Naive B cell (primary cell): ENCODE measurements around the gene RBMS1. TPM values are rescaled to one million over a fixed set of nuclear protein-coding genes. Genes with fewer than 3 reads are reported as not detected.
A peak's percentile ranks its signal among the peaks of the same experiment; 100 is the strongest.

Experiments
- ATAC-seq, 2 donors: fragments of 150-1000 bp; cut with Tn5 transposase; 2 replicates each; pipeline ENCODE4 v1.10.0; 2021; ENCODE audit warnings: low read depth in 2 of 2, mild to moderate bottlenecking in 2 of 2, moderate library complexity in 2 of 2
- DNase-seq: peaks from one replicate; pipeline ENCODE4 v3.0.0; 2022
- H3K27ac Mint-ChIP-seq, 6 donors: one replicate each; pipeline ENCODE4 v1.8.0; 2020 to 2022; ENCODE audit warnings: mild to moderate bottlenecking in 6 of 6, mixed read lengths in 6 of 6, moderate library complexity in 5 of 6, inconsistent platforms in 2 of 6
- H3K27me3 Mint-ChIP-seq, 3 donors: one replicate each; pipeline ENCODE4 v1.8.0; 2021 to 2022; ENCODE audit warnings: mixed read lengths in 3 of 3, mild to moderate bottlenecking in 1 of 3
- H3K36me3 Mint-ChIP-seq, 2 donors: one replicate each; pipeline ENCODE4 v1.8.0; 2020 to 2022; ENCODE audit warnings: mixed read lengths in 2 of 2, inconsistent platforms in 1 of 2, mild to moderate bottlenecking in 1 of 2
- H3K4me1 Mint-ChIP-seq, 3 donors: one replicate each; pipeline ENCODE4 v1.8.0; 2020 to 2022; ENCODE audit warnings: mixed read lengths in 3 of 3, inconsistent platforms in 1 of 3, mild to moderate bottlenecking in 1 of 3, moderate library complexity in 1 of 3
- H3K4me3 Mint-ChIP-seq, 8 donors: one replicate each; pipeline ENCODE4 v1.8.0; 2020 to 2022; ENCODE audit warnings: mild to moderate bottlenecking in 8 of 8, mixed read lengths in 8 of 8, moderate library complexity in 8 of 8, inconsistent platforms in 2 of 8
- H3K9me3 Mint-ChIP-seq, 7 donors: one replicate each; pipeline ENCODE4 v1.8.0; 2020 to 2022; ENCODE audit warnings: mixed read lengths in 7 of 7, mild to moderate bottlenecking in 5 of 7, inconsistent platforms in 2 of 7, moderate library complexity in 1 of 7
- polyA plus RNA-seq, 6 donors: library from polyadenylated mRNA; unstranded; fragments of 300-500 nt; fragmentation: Illumina TruSeq; gene quantifications; one replicate each; pipeline ENCODE4 v1.2.3, GENCODE V29; 2021; ENCODE audit warnings: low read depth in 6 of 6

RBMS1 gene
- polyA plus RNA-seq, 6 donors from 2014 or later = 40.1 to 89.0 (median 49.9) TPM

DNA sequence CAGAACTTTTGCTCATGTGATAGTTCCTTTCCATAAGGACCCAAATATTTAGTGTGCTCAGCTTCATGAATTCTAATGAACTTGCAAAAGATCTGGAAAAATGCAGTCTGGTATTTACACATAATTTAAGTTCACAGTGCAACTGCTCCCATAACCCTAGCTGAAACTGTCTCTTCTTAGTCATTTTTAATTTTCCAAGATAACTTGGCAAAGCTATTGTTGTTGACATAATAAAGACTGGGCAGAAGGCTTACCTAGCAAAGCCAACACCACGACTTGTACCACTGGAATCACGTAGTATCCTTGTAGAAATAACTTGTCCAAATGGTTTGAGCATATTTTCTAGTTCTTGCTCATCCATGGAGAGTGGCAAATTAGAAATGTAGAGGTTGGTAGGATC, 190.5 kb downstream of the RBMS1 start:
- H3K4me3 Mint-ChIP-seq = no peak overlapping the region
- peaks cover 29 to 30% of the 10 kb centered on the region in 2 donors for H3K36me3 Mint-ChIP-seq
- no peaks in the 10 kb centered on the region for H3K27me3 Mint-ChIP-seq
- no peak for DNase-seq
- no peak for ATAC-seq
- no peaks in the 10 kb centered on the region for H3K9me3 Mint-ChIP-seq
- no peak overlapping the region for H3K27ac Mint-ChIP-seq
- H3K4me1 Mint-ChIP-seq = peaks cover 0 to 5% (median 0%) of the 10 kb centered on the region in 3 donors

DNA sequence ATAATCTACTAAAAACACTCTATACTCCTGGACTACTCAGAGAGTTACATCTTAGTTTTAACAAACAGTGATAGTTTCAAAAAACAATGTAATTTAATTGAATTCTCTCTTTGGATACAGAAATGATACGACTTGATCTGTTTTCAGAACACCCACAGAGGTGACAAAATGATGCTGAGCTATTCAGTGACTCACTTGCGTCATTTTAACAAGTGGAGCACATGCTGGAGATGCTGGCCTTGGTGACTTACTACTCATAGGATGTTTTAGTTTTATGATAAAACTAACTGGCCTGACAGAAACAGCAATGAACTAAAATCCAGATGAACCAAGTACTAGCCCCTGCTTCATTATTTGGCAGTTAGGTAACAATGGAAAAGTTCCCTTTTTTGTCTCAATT, 192.2 kb downstream of the RBMS1 start:
- peaks cover 44 to 47% of the 10 kb centered on the region in 2 donors for H3K36me3 Mint-ChIP-seq
- H3K9me3 Mint-ChIP-seq = no peaks in the 10 kb centered on the region
- H3K4me3 Mint-ChIP-seq = no peak overlapping the region
- no peaks in the 10 kb centered on the region for H3K27me3 Mint-ChIP-seq
- peaks cover 0 to 6% (median 0%) of the 10 kb centered on the region in 3 donors for H3K4me1 Mint-ChIP-seq
- DNase-seq = no peak
- ATAC-seq = no peak
- no peak overlapping the region for H3K27ac Mint-ChIP-seq

DNA sequence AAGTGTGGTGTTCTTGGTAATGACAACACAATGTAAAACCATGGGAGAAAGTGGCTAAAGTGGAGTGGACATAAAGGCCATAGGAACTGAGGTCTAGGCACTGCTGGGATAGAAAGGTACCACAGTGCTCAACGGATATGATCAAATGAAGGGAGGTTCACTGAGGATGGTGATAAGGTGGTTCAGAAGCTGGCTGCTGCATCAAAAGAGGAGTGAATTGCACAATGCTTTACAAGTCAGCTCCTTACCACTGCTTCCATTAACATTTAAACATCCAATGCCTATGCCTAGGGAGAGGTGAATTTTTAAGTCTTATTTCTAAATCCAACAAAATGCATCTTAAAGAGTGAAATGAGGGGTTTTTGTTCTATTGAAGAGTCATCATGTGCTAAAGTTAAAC, 193.4 kb downstream of the RBMS1 start:
- Mint-ChIP-seq H3K27ac (no peak overlapping the region), H3K4me1 (peaks cover 0 to 6% (median 0%) of the 10 kb centered on the region in 3 donors), H3K36me3 (peaks cover 43 to 48% of the 10 kb centered on the region in 2 donors), H3K27me3 (no peaks in the 10 kb centered on the region), H3K4me3 (peak overlapping the region in 1 of 8 donors; percentile 11), H3K9me3 (no peaks in the 10 kb centered on the region)
- ATAC-seq = no peak
- DNase-seq = no peak

DNA sequence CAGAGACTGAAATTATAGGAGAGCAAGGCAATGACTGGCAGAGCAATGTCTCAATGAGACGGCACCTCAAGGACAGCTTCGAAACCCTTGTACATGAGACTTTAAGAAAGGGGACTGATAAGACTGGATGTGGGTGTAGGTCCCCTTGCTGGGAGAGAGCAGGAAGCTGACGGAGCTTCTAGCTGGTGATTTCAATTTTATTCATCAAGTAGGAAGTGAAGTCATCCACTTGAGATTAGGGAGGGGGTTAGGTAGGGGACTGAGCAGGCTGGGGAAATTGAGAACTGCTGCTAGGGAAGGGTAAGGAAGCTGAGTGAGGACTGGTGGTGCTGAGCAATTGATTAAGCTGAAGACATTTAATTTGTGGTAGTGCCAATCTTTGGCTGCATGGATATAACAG, 194.1 kb downstream of the RBMS1 start:
- H3K27me3 Mint-ChIP-seq = no peaks in the 10 kb centered on the region
- ATAC-seq = no peak
- peaks cover 43 to 50% of the 10 kb centered on the region in 2 donors for H3K36me3 Mint-ChIP-seq
- H3K4me3 Mint-ChIP-seq = no peak overlapping the region
- no peak for DNase-seq
- peak overlapping the region in 3 of 6 donors; percentile 3 to 26 (median 6) for H3K27ac Mint-ChIP-seq
- H3K9me3 Mint-ChIP-seq = no peaks in the 10 kb centered on the region
- H3K4me1 Mint-ChIP-seq = peaks cover 0 to 6% (median 0%) of the 10 kb centered on the region in 3 donors

DNA sequence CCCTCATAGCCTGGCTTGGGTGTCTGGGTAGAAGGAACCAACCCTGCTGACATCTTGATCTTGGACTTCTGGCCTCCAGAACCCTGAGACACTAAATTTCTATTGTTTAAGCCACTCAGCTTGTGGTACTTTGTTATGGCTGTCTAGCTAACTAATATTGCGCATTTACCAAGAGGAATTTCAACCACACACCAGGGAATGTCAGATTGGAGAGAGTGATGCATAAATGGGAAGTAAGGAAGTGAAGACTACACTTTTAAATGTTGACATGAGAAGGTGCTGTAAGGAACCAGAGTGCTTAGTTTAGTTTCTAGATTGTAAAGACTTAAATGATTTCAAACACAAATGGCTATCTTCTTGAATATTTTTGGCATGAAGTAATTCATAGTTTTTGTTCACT, 194.6 kb downstream of the RBMS1 start:
- Mint-ChIP-seq H3K27me3 (no peaks in the 10 kb centered on the region), H3K9me3 (no peaks in the 10 kb centered on the region), H3K27ac (peak overlapping the region in 1 of 6 donors; percentile 41), H3K4me3 (no peak overlapping the region), H3K4me1 (peaks cover 0 to 6% (median 0%) of the 10 kb centered on the region in 3 donors), H3K36me3 (peaks cover 43 to 50% of the 10 kb centered on the region in 2 donors)
- ATAC-seq (no peak), DNase-seq (no peak)

DNA sequence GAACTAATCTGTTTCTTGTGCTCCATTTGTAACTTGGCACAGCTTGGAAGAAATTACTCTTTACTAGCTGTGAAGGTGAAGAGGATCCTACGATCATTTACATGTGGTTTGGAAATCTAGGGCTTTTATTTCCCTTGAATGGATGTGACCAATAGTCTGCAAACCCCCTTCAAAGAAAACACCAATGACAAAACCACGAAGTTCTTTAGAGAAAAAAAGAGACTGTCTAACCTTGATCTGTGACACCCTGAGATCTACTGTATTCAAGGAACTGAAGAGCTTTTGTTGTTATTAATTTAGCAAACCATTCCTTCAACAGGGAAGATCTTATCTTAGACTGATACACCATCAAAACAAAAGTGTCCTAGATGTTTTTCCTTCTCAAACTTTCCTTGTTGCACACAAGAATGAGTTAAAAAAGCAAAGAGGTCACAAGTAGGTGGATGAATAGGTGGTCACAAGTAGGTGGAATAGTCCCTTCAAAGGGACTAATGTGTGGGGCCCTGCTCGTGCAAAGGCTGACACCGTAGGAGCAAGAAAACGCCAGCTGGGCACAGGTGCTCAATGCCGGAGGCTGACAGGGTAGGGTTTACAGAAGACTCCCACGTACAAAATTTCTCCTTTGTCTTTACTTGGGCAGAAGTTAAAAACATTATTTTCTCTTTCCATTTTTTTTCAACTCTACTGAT, 197.9 kb downstream of the RBMS1 start:
- Mint-ChIP-seq H3K27ac (no peak overlapping the region), H3K36me3 (peaks cover 63 to 69% of the 10 kb centered on the region in 2 donors), H3K4me3 (no peak overlapping the region), H3K9me3 (no peaks in the 10 kb centered on the region), H3K4me1 (peaks cover 8 to 12% (median 10%) of the 10 kb centered on the region in 3 donors), H3K27me3 (no peaks in the 10 kb centered on the region)
- no peak for DNase-seq
- ATAC-seq = no peak

DNA sequence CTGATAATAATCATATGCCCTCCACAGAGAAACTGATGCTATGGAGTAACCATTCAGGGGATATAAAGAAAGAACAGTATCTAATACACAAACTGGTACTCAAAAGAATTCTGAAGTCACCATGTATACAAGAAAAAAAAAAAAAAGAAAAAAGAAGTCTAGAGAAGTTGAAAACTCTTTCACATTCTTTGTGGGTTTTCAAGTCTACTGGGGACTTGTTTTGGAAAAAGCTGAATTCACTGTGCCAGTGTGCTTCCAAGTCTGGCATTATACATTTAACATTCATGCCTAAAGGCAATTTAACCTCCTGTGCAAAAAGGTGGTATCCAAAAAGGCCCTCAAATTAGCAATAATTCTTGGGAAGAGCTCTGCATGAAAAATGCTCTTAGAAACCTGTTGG, 198.7 kb downstream of the RBMS1 start:
- no peak overlapping the region for H3K4me3 Mint-ChIP-seq
- ATAC-seq = no peak
- no peak overlapping the region for H3K27ac Mint-ChIP-seq
- no peak for DNase-seq
- H3K9me3 Mint-ChIP-seq = no peaks in the 10 kb centered on the region
- H3K36me3 Mint-ChIP-seq = peaks cover 59 to 65% of the 10 kb centered on the region in 2 donors
- no peaks in the 10 kb centered on the region for H3K27me3 Mint-ChIP-seq
- H3K4me1 Mint-ChIP-seq = peaks cover 12 to 18% (median 15%) of the 10 kb centered on the region in 3 donors

DNA sequence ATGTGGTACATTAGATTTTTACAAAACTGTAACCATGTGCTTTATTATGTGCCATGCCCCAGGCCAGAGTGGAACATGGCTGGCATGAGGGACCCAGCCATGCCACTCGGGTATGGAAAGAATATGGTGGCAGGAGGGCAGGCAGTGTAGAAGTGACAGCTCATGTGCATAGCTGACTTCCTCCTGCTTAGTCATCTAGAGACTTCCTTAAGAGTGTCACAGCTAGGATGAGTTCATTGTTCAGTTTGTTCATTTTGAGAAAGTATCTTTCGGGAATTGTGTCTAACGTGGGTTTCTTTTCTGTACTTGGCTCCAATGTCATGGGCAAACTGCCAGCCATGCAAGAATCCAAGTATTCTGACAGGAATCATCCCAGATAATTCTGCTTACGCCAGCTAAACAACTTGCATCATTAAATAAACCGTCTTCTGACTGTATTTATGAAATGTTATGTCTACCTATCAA, 199.2 kb downstream of the RBMS1 start:
- Mint-ChIP-seq H3K4me3 (no peak overlapping the region), H3K27me3 (no peaks in the 10 kb centered on the region), H3K4me1 (peaks cover 12 to 19% (median 18%) of the 10 kb centered on the region in 3 donors), H3K9me3 (no peaks in the 10 kb centered on the region), H3K36me3 (peaks cover 54 to 60% of the 10 kb centered on the region in 2 donors), H3K27ac (no peak overlapping the region)
- DNase-seq (no peak), ATAC-seq (no peak)

DNA sequence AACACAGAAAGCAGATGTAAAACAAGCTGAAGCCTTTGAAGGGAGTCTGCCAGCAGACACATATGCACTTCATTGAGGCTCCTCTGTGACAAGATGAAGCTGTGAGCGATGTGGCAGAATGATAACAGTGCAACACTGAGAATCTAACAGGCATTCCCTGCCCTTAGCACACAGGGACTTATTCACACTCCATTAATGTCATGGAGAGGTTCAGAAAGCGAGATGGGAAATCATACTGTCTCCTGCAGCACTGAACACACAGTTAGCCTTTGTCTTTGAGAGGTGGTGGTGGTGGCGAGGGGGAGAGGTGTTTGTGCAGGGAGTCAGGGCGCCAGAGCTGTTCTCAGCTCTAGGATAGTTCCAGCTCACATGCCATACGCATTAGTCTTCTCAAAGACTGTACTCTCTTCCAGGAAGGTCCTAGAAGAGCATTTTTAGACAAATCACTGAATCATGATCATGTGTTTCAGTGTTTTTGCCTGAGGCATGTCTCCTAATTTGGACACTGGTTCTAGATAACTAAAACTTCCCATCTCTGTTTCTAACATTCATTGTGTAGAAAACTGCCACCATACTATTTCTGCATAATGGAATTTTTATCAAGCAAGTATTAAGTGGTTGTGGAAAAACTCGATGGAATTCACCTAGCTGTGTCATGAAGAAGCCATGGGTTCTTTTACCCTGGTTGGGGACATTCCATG, 200.1 kb downstream of the RBMS1 start:
- no peak overlapping the region for H3K4me3 Mint-ChIP-seq
- H3K4me1 Mint-ChIP-seq = peaks cover 12 to 19% (median 18%) of the 10 kb centered on the region in 3 donors
- H3K9me3 Mint-ChIP-seq = no peaks in the 10 kb centered on the region
- peaks cover 46 to 53% of the 10 kb centered on the region in 2 donors for H3K36me3 Mint-ChIP-seq
- peak overlapping the region in 2 of 6 donors; percentile 17 to 39 for H3K27ac Mint-ChIP-seq
- no peaks in the 10 kb centered on the region for H3K27me3 Mint-ChIP-seq
- no peak for DNase-seq
- no peak for ATAC-seq

DNA sequence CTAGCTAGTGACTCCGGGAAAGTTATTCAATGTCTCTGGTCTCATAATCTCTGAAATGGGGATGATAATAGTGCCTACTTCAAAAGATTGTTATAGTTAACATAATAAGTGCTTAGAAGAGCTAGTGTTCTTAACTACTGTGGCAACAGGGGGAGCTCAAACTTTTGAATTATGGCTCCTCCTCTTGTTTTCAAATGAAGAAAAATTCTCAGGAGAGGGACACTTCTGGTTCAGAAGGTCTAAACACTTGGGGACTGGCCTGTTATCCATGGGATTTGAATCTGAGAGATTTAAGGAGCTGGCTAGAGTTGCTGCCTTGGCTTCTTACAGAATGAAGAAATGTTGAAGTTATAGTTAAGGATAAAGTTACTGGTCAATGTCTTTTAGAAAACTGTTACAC, 201.4 kb downstream of the RBMS1 start:
- DNase-seq (no peak), ATAC-seq (no peak)
- Mint-ChIP-seq H3K4me1 (peaks cover 6 to 19% (median 18%) of the 10 kb centered on the region in 3 donors), H3K27me3 (no peaks in the 10 kb centered on the region), H3K4me3 (no peak overlapping the region), H3K36me3 (peaks cover 33 to 40% of the 10 kb centered on the region in 2 donors), H3K9me3 (no peaks in the 10 kb centered on the region), H3K27ac (peak overlapping the region in 1 of 6 donors; percentile 20)

DNA sequence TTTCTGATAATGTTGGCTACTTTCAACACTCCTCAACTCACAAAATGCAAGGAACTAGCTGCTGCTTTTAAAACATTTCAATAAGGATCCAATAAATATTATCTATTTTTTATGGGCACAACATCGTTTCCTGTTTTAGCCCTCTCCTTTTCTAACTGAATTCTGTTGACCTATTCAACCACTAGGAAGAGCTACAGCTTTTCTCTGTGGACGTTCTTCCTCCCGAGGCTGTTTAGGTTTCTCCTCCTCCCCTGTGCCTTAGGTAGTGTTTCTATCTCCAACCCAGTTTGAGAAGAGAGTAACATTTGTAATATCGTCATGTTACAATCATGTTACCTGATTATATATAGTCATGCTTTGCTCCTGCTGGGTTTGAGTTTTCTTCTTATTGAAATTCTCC, 202.2 kb downstream of the RBMS1 start:
- H3K9me3 Mint-ChIP-seq = no peaks in the 10 kb centered on the region
- no peak overlapping the region for H3K4me3 Mint-ChIP-seq
- peaks cover 24 to 33% of the 10 kb centered on the region in 2 donors for H3K36me3 Mint-ChIP-seq
- DNase-seq (no peak), ATAC-seq (no peak)
- no peaks in the 10 kb centered on the region for H3K27me3 Mint-ChIP-seq
- peaks cover 6 to 19% (median 18%) of the 10 kb centered on the region in 3 donors for H3K4me1 Mint-ChIP-seq
- H3K27ac Mint-ChIP-seq = peak overlapping the region in 2 of 6 donors; percentile 36 to 62

DNA sequence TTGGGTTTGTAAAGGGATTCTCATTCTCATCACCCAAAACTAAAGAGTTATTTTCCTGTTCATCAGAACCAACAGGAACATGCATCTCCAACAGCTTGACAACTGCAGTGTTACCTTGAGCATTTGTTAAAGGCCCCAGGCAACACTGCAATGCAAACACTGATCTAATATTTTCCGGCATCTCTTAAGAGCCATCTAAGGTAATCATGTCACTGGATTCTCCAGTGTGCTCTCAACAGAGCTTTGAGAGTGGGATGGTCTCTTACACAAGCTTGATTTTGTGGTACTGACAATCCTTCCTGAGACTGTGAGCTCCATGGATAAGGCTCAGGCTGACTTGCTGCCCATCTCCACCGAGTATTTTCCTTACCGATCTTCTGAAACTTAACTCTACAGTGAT, 203.0 kb downstream of the RBMS1 start:
- no peaks in the 10 kb centered on the region for H3K27me3 Mint-ChIP-seq
- ATAC-seq (no peak), DNase-seq (no peak)
- H3K9me3 Mint-ChIP-seq = no peaks in the 10 kb centered on the region
- H3K4me1 Mint-ChIP-seq = peaks cover 6 to 19% (median 18%) of the 10 kb centered on the region in 3 donors
- H3K27ac Mint-ChIP-seq = no peak overlapping the region
- peaks cover 21 to 25% of the 10 kb centered on the region in 2 donors for H3K36me3 Mint-ChIP-seq
- no peak overlapping the region for H3K4me3 Mint-ChIP-seq

DNA sequence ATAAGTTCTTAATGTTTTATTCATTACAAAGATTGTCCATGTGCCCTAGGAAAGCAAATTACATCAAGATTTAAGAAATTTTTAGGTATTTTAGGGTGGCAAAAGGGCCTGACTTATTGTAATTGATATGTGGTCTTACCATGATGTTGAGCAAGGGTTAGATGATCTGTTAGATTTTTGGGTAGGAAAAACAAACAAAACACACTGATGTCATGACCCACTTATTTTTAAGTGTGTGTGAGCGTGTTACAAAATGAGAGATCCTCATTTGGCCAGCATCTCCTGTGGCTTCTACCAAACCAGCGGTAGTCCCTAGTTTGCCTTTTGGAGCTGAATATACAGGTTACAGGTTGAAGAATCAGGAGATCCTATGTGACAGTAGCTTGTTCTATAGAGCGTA, 203.8 kb downstream of the RBMS1 start:
- Mint-ChIP-seq H3K27ac (peak overlapping the region in 2 of 6 donors; percentile 28 to 71), H3K27me3 (no peaks in the 10 kb centered on the region), H3K9me3 (no peaks in the 10 kb centered on the region), H3K4me1 (peaks cover 6 to 19% (median 18%) of the 10 kb centered on the region in 3 donors), H3K4me3 (no peak overlapping the region), H3K36me3 (peaks cover 19 to 21% of the 10 kb centered on the region in 2 donors)
- ATAC-seq (no peak), DNase-seq (no peak)

DNA sequence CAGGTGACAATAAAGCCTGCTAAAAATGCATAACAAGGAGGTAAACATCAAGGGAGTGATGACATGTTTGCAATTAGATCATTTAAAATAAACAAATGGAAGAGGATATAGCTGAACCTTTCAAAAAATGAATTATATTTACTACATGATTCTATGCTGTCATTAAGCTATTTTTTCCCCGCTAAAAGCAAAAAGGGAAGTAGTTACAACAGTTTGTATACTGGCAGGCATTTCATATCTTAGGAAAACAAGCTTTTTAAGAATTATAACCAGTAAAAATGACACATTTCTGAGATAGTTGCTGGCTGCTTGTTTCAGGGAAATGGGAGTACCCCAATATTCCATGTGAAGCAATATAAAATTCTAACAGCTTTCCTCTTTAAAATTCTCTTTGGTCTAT, 204.5 kb downstream of the RBMS1 start:
- Mint-ChIP-seq H3K36me3 (peaks cover 24 to 28% of the 10 kb centered on the region in 2 donors), H3K27ac (peak overlapping the region in 1 of 6 donors; percentile 71), H3K4me1 (peaks cover 6 to 19% (median 18%) of the 10 kb centered on the region in 3 donors)

More for the DNA sequence above, 204.5 kb downstream of the RBMS1 start:
- ATAC-seq = no peak
- Mint-ChIP-seq H3K27me3 (no peaks in the 10 kb centered on the region), H3K4me3 (no peak overlapping the region), H3K9me3 (no peaks in the 10 kb centered on the region)
- no peak for DNase-seq
